Measurements from ENCODE around the gene MT1F. TPM values are rescaled to one million over a fixed set of nuclear protein-coding genes. Genes with fewer than 3 reads are reported as not detected.

MT1F gene
- polyA plus RNA-seq, 1 donor from 2014 or later = 1.8 TPM

DNA sequence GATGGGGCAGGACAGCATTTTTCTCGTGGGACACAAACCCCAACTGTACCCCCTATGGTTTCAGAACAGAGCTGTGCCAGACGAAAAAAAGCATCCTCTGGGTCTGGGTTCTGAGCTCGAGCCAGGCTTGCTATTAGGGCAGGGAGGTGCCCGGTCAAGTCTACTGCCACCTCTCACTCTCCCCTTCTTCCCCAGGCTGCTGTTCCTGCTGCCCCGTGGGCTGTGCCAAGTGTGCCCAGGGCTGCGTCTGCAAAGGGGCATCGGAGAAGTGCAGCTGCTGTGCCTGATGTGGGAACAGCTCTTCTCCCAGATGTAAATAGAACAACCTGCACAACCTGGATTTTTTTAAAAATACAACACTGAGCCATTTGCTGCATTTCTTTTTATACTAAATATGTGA, 31.1 kb upstream of the MT1F start:
- no peaks in the 10 kb centered on the region for H3K36me3 ChIP-seq (ENCODE audit: insufficient read depth, low read length)
- H3K9me2 ChIP-seq (ENCODE audit: insufficient read depth, low read length) = no peaks in the 10 kb centered on the region
- H3K4me3 ChIP-seq (ENCODE audit: low read length) = no peak overlapping the region
- H3K79me2 ChIP-seq (replicated peaks; ENCODE audit: insufficient read depth, low read length) = no peaks in the 10 kb centered on the region
- no peaks in the 10 kb centered on the region for H3K9me3 ChIP-seq (ENCODE audit: low read length)
- H2AFZ ChIP-seq (ENCODE audit: low read depth, low read length) = no peak overlapping the region
- no peak overlapping the region for H3K4me2 ChIP-seq (ENCODE audit: low read length)
- H3K27me3 ChIP-seq (ENCODE audit: insufficient read depth, low read depth, low read length) = peaks cover 81% of the 10 kb centered on the region
- no peak overlapping the region for H3K27ac ChIP-seq (ENCODE audit: low read length)
- no peaks in the 10 kb centered on the region for H4K20me1 ChIP-seq (ENCODE audit: insufficient read depth)
- no peaks in the 10 kb centered on the region for H3F3A ChIP-seq (ENCODE audit: insufficient read depth, low read length, poor library complexity, severe bottlenecking)
- TF ChIP-seq TAF1 (IDR thresholded peaks at IDR 0.05; ENCODE audit: low read depth) (no peak), EP300 (conservative IDR thresholded peaks at IDR 0.05; ENCODE audit: poor library complexity, severe bottlenecking) (no peak), RAD21 (conservative IDR thresholded peaks at IDR 0.05) (no peak), SMC3 (conservative IDR thresholded peaks at IDR 0.05; ENCODE audit: poor library complexity) (no peak), POLR2AphosphoS5 (IDR thresholded peaks at IDR 0.05) (no peak)
- TF ChIP-seq, protein P1, sequence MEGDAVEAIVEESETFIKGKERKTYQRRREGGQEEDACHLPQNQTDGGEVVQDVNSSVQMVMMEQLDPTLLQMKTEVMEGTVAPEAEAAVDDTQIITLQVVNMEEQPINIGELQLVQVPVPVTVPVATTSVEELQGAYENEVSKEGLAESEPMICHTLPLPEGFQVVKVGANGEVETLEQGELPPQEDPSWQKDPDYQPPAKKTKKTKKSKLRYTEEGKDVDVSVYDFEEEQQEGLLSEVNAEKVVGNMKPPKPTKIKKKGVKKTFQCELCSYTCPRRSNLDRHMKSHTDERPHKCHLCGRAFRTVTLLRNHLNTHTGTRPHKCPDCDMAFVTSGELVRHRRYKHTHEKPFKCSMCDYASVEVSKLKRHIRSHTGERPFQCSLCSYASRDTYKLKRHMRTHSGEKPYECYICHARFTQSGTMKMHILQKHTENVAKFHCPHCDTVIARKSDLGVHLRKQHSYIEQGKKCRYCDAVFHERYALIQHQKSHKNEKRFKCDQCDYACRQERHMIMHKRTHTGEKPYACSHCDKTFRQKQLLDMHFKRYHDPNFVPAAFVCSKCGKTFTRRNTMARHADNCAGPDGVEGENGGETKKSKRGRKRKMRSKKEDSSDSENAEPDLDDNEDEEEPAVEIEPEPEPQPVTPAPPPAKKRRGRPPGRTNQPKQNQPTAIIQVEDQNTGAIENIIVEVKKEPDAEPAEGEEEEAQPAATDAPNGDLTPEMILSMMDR (IDR thresholded peaks at IDR 0.05; ENCODE audit: poor library complexity, severe bottlenecking) = no peak
- H3K9ac ChIP-seq (ENCODE audit: low read length) = no peak overlapping the region

DNA sequence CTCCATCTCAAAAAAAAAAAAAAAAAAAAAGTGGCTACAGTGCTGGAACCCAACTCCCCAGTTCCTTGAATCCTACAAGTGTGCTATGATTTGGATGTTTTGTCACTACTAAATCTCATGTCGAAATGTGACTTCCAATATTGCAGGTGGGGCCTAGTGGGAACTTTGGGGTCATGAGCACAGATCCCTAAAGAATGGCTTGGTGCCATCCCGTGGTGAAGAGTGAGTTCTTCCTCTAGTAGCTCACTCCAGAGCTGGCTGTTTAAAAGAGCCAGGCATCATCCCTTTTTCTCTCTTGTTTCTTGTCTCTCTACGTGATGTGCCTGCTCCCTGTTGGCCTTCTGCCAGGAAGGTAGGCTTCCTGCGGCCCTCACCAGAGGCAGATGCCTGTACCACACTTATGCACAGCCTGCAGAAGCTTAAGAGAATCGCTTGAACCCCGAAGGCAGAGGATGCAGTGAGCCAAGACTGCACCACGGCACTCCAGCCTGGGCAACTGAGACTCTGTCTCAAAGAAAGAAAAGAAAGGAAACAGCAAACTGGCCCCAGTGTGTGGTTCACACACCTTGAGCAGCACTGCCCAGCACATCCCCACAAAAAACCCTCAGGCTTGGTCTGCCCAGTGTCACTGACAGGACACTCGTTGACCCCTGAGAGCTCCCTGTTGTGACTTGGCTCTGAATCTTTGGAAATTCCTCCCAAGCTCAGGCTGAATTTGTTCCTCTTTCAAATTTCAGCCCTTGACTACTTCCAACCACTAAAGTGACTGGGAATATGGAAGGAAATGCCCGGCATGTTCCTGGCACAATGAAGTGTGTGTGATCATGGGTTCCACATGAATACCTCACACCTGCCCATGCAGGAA, 29.0 kb upstream of the MT1F start:
- Histone ChIP-seq H3K4me3 (ENCODE audit: low read length) (no peak overlapping the region), H3K27me3 (ENCODE audit: insufficient read depth, low read depth, low read length) (peaks cover 94% of the 10 kb centered on the region), H2AFZ (ENCODE audit: low read depth, low read length) (no peak overlapping the region), H3K36me3 (ENCODE audit: insufficient read depth, low read length) (no peaks in the 10 kb centered on the region), H4K20me1 (ENCODE audit: insufficient read depth) (no peaks in the 10 kb centered on the region), H3K79me2 (replicated peaks; ENCODE audit: insufficient read depth, low read length) (no peaks in the 10 kb centered on the region), H3K4me2 (ENCODE audit: low read length) (no peak overlapping the region), H3K9ac (ENCODE audit: low read length) (no peak overlapping the region), H3F3A (ENCODE audit: insufficient read depth, low read length, poor library complexity, severe bottlenecking) (no peaks in the 10 kb centered on the region), H3K27ac (ENCODE audit: low read length) (no peak overlapping the region), H3K9me2 (ENCODE audit: insufficient read depth, low read length) (no peaks in the 10 kb centered on the region), H3K9me3 (ENCODE audit: low read length) (no peaks in the 10 kb centered on the region)
- TF ChIP-seq, protein P1 (IDR thresholded peaks at IDR 0.05; ENCODE audit: poor library complexity, severe bottlenecking) = no peak
- TF ChIP-seq TAF1 (IDR thresholded peaks at IDR 0.05; ENCODE audit: low read depth) (no peak), SMC3 (conservative IDR thresholded peaks at IDR 0.05; ENCODE audit: poor library complexity) (no peak), RAD21 (conservative IDR thresholded peaks at IDR 0.05) (no peak), POLR2AphosphoS5 (IDR thresholded peaks at IDR 0.05) (no peak), EP300 (conservative IDR thresholded peaks at IDR 0.05; ENCODE audit: poor library complexity, severe bottlenecking) (no peak), EZH2 (IDR thresholded peaks at IDR 0.05; ENCODE audit: borderline replicate concordance, insufficient read depth, low read length, poor library complexity, severe bottlenecking) (no peak), MXI1 (conservative IDR thresholded peaks at IDR 0.05; ENCODE audit: poor library complexity, severe bottlenecking) (no peak)
- TF ChIP-seq, protein P2, sequence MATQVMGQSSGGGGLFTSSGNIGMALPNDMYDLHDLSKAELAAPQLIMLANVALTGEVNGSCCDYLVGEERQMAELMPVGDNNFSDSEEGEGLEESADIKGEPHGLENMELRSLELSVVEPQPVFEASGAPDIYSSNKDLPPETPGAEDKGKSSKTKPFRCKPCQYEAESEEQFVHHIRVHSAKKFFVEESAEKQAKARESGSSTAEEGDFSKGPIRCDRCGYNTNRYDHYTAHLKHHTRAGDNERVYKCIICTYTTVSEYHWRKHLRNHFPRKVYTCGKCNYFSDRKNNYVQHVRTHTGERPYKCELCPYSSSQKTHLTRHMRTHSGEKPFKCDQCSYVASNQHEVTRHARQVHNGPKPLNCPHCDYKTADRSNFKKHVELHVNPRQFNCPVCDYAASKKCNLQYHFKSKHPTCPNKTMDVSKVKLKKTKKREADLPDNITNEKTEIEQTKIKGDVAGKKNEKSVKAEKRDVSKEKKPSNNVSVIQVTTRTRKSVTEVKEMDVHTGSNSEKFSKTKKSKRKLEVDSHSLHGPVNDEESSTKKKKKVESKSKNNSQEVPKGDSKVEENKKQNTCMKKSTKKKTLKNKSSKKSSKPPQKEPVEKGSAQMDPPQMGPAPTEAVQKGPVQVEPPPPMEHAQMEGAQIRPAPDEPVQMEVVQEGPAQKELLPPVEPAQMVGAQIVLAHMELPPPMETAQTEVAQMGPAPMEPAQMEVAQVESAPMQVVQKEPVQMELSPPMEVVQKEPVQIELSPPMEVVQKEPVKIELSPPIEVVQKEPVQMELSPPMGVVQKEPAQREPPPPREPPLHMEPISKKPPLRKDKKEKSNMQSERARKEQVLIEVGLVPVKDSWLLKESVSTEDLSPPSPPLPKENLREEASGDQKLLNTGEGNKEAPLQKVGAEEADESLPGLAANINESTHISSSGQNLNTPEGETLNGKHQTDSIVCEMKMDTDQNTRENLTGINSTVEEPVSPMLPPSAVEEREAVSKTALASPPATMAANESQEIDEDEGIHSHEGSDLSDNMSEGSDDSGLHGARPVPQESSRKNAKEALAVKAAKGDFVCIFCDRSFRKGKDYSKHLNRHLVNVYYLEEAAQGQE (IDR thresholded peaks at IDR 0.05; ENCODE audit: borderline replicate concordance) = no peak

All from neural cell (in vitro differentiated cells).